HEK293 (cell line): ENCODE results near the gene IBA57.

Experiments used
- CTCF ChIA-PET: fragments of 350-600 bp; formaldehyde crosslinking; extraction: SDS; loops from one replicate; lab custom pipeline; 2021; ENCODE audit warnings: antibody characterized with exemption; lab: Yijun Ruan, JAX
- POLR2A ChIA-PET: fragments of 300-600 bp; formaldehyde crosslinking; extraction: SDS; loops from one replicate; lab custom pipeline; 2020; ENCODE audit warnings: antibody characterized with exemption, inconsistent platforms; lab: Yijun Ruan, JAX
- H3K27ac ChIP-seq: fragments of 200-500 bp; sonication (Bioruptor generic); 2 replicates; pipeline ENCODE4 v1.5.1; 2014; ENCODE audit warnings: low read depth, low read length, control low read depth, inconsistent platforms; ENCODE audit errors: extremely low read depth
- H3K36me3 ChIP-seq, 2 experiments: fragments of 200-500 bp in 1 of 2; sonication (Bioruptor generic) in 1 of 2; 1 replicate in 1 of 2; 2 replicates in 1 of 2; pipeline ENCODE4 v1.5.1; 2014 to 2017; ENCODE audit warnings: inconsistent platforms in 2 of 2, low read length in 2 of 2; ENCODE audit not compliant: control insufficient read depth in 2 of 2, insufficient read depth in 1 of 2
- H3K4me1 ChIP-seq: fragments of 200-500 bp; sonication (Bioruptor generic); 2 replicates; pipeline ENCODE4 v1.5.1; 2014; ENCODE audit warnings: mild to moderate bottlenecking, low read length, inconsistent platforms; ENCODE audit not compliant: control insufficient read depth, insufficient read depth
- H3K4me3 ChIP-seq: 2 replicates; pipeline ENCODE4 v1.5.1; 2011; ENCODE audit warnings: low read depth, mild to moderate bottlenecking, control low read depth, low read length, moderate library complexity
- H3K9me3 ChIP-seq: fragments of 200-500 bp; sonication (Bioruptor generic); 2 replicates; pipeline ENCODE4 v1.5.1; 2014; ENCODE audit warnings: low read depth, low read length, inconsistent platforms; ENCODE audit not compliant: control insufficient read depth, insufficient read depth
- BCL11B ChIP-seq: fragments of 450-650 bp; formaldehyde crosslinking; IDR thresholded peaks from 2 replicates; pipeline ENCODE4 v1.5.1; 2016; ENCODE audit warnings: low read depth, missing biosample characterization, missing genetic modification characterization
- EGR2 ChIP-seq: fragments of 450-650 bp; formaldehyde crosslinking; IDR thresholded peaks from 2 replicates; pipeline ENCODE4 v1.5.1; 2016; ENCODE audit warnings: low read depth, missing biosample characterization, missing genetic modification characterization
- GLIS1 ChIP-seq: fragments of 450-650 bp; formaldehyde crosslinking; IDR thresholded peaks from 2 replicates; pipeline ENCODE4 v1.5.1; 2016; ENCODE audit warnings: missing biosample characterization, missing genetic modification characterization
- GLIS2 ChIP-seq: fragments of 450-650 bp; formaldehyde crosslinking; IDR thresholded peaks from 2 replicates; pipeline ENCODE4 v1.5.1; 2016; ENCODE audit warnings: missing biosample characterization, missing genetic modification characterization
- KLF1 ChIP-seq: fragments of 450-650 bp; formaldehyde crosslinking; IDR thresholded peaks from 2 replicates; pipeline ENCODE4 v1.5.1; 2016; ENCODE audit warnings: missing biosample characterization, missing genetic modification characterization
- OSR2 ChIP-seq: fragments of 450-650 bp; formaldehyde crosslinking; IDR thresholded peaks from 2 replicates; pipeline ENCODE4 v1.5.1; 2016; ENCODE audit warnings: missing biosample characterization, missing genetic modification characterization
- TRIM28 ChIP-seq: IDR thresholded peaks from 2 replicates; pipeline ENCODE4 v1.6.1; 2011; ENCODE audit warnings: low read length, control low read depth, borderline replicate concordance
- ZFHX2 ChIP-seq: fragments of 450-650 bp; formaldehyde crosslinking; conservative IDR thresholded peaks from 2 replicates; pipeline ENCODE4 v1.5.1; 2016; ENCODE audit warnings: missing biosample characterization, missing genetic modification characterization
- ZFP69B ChIP-seq: fragments of 450-650 bp; formaldehyde crosslinking; IDR thresholded peaks from 2 replicates; pipeline ENCODE4 v1.5.1; 2016; ENCODE audit warnings: missing biosample characterization, missing genetic modification characterization
- ZIC2 ChIP-seq: fragments of 450-650 bp; formaldehyde crosslinking; IDR thresholded peaks from 2 replicates; pipeline ENCODE4 v1.5.1; 2016; ENCODE audit warnings: missing biosample characterization, missing genetic modification characterization
- ZNF10 ChIP-seq: fragments of 450-650 bp; formaldehyde crosslinking; IDR thresholded peaks from 2 replicates; pipeline ENCODE4 v1.5.1; 2017; ENCODE audit warnings: missing biosample characterization, missing genetic modification characterization
- ZNF248 ChIP-seq: fragments of 450-650 bp; formaldehyde crosslinking; IDR thresholded peaks from 2 replicates; pipeline ENCODE4 v1.5.1; 2017; ENCODE audit warnings: missing biosample characterization, missing genetic modification characterization
- ZNF37A ChIP-seq: fragments of 450-650 bp; IDR thresholded peaks from 2 replicates; pipeline ENCODE4 v1.5.1; 2018; ENCODE audit warnings: missing biosample characterization, missing genetic modification characterization
- ZNF530 ChIP-seq: fragments of 450-650 bp; formaldehyde crosslinking; IDR thresholded peaks from 2 replicates; pipeline ENCODE4 v1.5.1; 2016; ENCODE audit warnings: low read depth, missing biosample characterization, missing genetic modification characterization
- ZNF585B ChIP-seq: fragments of 450-650 bp; formaldehyde crosslinking; IDR thresholded peaks from 2 replicates; pipeline ENCODE4 v1.5.1; 2016; ENCODE audit warnings: missing biosample characterization, missing genetic modification characterization
- ZNF670 ChIP-seq: fragments of 450-650 bp; formaldehyde crosslinking; IDR thresholded peaks from 2 replicates; pipeline ENCODE4 v1.5.1; 2016; ENCODE audit warnings: missing biosample characterization, missing genetic modification characterization, low read depth
- ZNF707 ChIP-seq: fragments of 450-650 bp; formaldehyde crosslinking; IDR thresholded peaks from 2 replicates; pipeline ENCODE4 v1.5.1; 2016; ENCODE audit warnings: missing biosample characterization, missing genetic modification characterization
- ZNF785 ChIP-seq: fragments of 450-650 bp; formaldehyde crosslinking; IDR thresholded peaks from 2 replicates; pipeline ENCODE4 v1.5.1; 2016; ENCODE audit warnings: missing biosample characterization, missing genetic modification characterization
- TF ChIP-seq, protein P1 (sequence below): fragments of 450-650 bp; formaldehyde crosslinking; IDR thresholded peaks from 2 replicates; pipeline ENCODE4 v1.5.1; 2016; ENCODE audit warnings: missing biosample characterization, missing genetic modification characterization
- TF ChIP-seq, protein P2 (sequence below): fragments of 450-650 bp; IDR thresholded peaks from 2 replicates; pipeline ENCODE4 v1.5.1; 2018; ENCODE audit warnings: missing biosample characterization, mild to moderate bottlenecking, missing genetic modification characterization
- TF ChIP-seq, protein P3 (sequence below): fragments of 450-650 bp; formaldehyde crosslinking; IDR thresholded peaks from 2 replicates; pipeline ENCODE4 v1.5.1; 2016; ENCODE audit warnings: missing biosample characterization, missing genetic modification characterization

Gene IBA57

DNA sequence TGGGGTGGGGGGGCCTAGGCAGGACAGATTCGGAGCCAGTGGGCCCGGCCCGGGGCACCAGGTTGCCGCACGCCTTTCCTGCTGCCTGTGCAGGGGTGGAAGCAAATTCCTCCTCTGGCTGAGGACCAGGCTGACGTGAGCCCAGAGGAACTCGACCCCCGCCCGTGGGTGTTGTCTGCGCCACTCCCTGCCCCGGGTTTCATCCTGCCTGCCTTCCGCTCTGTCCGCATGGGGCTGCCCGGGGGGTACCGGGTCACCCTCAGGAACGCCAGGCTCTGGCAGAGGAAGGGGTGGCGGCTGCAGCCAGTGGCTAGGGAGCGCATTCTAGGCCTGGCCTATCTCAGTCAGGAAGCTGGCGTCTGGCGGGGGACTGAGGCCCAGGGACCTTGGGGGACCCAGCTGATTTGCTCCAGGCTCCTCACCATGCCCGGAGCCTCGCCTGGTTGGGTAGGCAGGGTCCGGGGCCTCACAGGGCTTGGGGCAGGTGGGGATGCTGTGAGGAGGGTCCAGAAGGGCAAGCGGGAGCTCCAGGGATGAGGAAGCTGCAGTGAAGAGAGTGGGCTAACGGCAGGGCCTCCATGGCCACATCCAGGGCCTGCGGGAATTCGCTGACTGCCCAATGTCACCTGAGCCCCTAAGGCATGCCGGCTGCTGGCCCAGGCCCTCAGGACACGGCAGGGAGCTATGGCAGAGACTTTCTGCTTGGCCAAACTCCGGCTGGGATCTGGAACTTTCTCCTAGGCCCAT, 2.4 kb upstream of the IBA57 start:
- CTCF ChIA-PET = interaction anchor here (0.6 to 6.1 kb wide), 5 partner anchors 22 to 165 kb away, joined by 3 to 50 read pairs (median 3); no protein-coding TSS in a partner anchor
- POLR2A ChIA-PET = interaction anchor here (0.5 to 7.7 kb wide), 5 partner anchors 10 to 1196 kb away, joined by 3 to 82 read pairs (median 8); partner anchors contain the start of gene GJC2
- Histone ChIP-seq H3K4me1 (peaks cover 4% of the 10 kb centered on the region), H3K4me3 (no peak overlapping the region), H3K9me3 (no peaks in the 10 kb centered on the region), H3K36me3 (no peaks in the 10 kb centered on the region), H3K27ac (no peak overlapping the region)
- TF ChIP-seq ZNF585B (tag by site-specific recombination) = no peak
- TF ChIP-seq, protein P1, sequence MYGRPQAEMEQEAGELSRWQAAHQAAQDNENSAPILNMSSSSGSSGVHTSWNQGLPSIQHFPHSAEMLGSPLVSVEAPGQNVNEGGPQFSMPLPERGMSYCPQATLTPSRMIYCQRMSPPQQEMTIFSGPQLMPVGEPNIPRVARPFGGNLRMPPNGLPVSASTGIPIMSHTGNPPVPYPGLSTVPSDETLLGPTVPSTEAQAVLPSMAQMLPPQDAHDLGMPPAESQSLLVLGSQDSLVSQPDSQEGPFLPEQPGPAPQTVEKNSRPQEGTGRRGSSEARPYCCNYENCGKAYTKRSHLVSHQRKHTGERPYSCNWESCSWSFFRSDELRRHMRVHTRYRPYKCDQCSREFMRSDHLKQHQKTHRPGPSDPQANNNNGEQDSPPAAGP (tag by site-specific recombination) = peak; percentile 81
- TF ChIP-seq ZNF248 (tag by site-specific recombination) = no peak
- TF ChIP-seq, protein P2, sequence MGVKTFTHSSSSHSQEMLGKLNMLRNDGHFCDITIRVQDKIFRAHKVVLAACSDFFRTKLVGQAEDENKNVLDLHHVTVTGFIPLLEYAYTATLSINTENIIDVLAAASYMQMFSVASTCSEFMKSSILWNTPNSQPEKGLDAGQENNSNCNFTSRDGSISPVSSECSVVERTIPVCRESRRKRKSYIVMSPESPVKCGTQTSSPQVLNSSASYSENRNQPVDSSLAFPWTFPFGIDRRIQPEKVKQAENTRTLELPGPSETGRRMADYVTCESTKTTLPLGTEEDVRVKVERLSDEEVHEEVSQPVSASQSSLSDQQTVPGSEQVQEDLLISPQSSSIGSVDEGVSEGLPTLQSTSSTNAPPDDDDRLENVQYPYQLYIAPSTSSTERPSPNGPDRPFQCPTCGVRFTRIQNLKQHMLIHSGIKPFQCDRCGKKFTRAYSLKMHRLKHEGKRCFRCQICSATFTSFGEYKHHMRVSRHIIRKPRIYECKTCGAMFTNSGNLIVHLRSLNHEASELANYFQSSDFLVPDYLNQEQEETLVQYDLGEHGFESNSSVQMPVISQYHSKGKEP (tag by site-specific recombination) = no peak
- peak; percentile 39; the same call in 1 of the 2 replicates for TF ChIP-seq ZFHX2
- TF ChIP-seq EGR2 (tag by site-specific recombination) = peak; percentile 37; the same call in 1 of the 2 replicates
- no peak for TF ChIP-seq ZNF37A (tag by site-specific recombination)
- TF ChIP-seq GLIS1 (tag by site-specific recombination) = peak; percentile 6; the same call in 1 of the 2 replicates
- TF ChIP-seq BCL11B (tag by site-specific recombination) = no peak
- peak; percentile 98 for TF ChIP-seq KLF1 (tag by site-specific recombination)

DNA sequence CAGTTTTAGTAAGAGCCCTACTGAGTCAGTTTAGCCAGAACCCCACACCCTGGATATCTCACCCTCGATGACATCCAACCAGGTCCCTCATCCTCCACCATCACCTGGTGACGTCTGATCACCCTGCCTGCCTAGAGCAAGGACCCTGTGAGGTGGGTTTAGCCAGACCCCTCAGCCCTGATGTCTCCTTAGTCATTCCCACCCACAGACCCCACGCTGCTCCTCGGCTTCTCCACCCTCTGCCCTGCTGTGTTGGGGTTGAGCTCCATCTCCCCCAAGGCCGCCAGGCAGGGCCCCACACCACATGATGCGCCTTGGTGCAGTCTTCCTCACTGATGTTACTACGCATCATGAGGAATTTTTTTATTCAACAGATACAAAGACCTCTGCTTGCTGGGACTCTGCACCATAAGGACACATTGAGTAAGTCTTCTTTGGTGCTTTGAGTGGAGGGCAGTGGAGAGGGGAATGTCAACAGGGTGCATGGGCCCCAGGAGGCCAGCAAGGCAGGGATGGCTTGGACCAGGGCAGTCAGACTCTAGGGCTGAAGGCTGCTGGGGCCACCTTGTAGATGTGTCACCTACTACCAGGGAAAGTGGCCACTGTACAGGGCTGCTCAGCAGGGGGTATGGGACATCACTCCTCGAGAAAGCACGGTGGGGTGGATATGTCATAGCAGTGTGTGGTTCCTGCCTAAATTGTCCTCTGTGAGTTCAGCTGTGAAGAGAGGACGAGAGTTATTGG, 1.7 kb upstream of the IBA57 start:
- Histone ChIP-seq H3K27ac (no peak overlapping the region), H3K36me3 (peaks cover 0 to 3% of the 10 kb centered on the region in 2 experiments; a peak in 1 of 3 replicates), H3K4me3 (no peak overlapping the region), H3K9me3 (no peaks in the 10 kb centered on the region), H3K4me1 (peaks cover 4% of the 10 kb centered on the region)
- TF ChIP-seq, protein P2 (tag by site-specific recombination) = no peak
- TF ChIP-seq ZNF785 (no peak), GLIS1 (tag by site-specific recombination) (peak; percentile 73), TRIM28 (no peak), GLIS2 (tag by site-specific recombination) (0 out of 2 replicates have a peak, but pooled peaks have one; percentile 19), ZNF707 (tag by site-specific recombination) (no peak), ZNF530 (no peak), ZNF670 (tag by site-specific recombination) (no peak), ZNF10 (no peak), ZFP69B (tag by site-specific recombination) (no peak), OSR2 (tag by site-specific recombination) (no peak), ZIC2 (peak; percentile 46)
- TF ChIP-seq, protein P3, sequence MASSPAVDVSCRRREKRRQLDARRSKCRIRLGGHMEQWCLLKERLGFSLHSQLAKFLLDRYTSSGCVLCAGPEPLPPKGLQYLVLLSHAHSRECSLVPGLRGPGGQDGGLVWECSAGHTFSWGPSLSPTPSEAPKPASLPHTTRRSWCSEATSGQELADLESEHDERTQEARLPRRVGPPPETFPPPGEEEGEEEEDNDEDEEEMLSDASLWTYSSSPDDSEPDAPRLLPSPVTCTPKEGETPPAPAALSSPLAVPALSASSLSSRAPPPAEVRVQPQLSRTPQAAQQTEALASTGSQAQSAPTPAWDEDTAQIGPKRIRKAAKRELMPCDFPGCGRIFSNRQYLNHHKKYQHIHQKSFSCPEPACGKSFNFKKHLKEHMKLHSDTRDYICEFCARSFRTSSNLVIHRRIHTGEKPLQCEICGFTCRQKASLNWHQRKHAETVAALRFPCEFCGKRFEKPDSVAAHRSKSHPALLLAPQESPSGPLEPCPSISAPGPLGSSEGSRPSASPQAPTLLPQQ = no peak
- ChIA-PET POLR2A (interaction anchor here (0.5 to 7.7 kb wide), 7 partner anchors 11 to 327 kb away, joined by 3 to 82 read pairs (median 18); partner anchors contain the start of genes ARF1, GJC2 and GUK1), CTCF (interaction anchor here (0.6 to 6.1 kb wide), 6 partner anchors 10 to 166 kb away, joined by 3 to 50 read pairs (median 4); no protein-coding TSS in a partner anchor)
